Measurements from ENCODE around the gene PCCA.

Gene PCCA

DNA sequence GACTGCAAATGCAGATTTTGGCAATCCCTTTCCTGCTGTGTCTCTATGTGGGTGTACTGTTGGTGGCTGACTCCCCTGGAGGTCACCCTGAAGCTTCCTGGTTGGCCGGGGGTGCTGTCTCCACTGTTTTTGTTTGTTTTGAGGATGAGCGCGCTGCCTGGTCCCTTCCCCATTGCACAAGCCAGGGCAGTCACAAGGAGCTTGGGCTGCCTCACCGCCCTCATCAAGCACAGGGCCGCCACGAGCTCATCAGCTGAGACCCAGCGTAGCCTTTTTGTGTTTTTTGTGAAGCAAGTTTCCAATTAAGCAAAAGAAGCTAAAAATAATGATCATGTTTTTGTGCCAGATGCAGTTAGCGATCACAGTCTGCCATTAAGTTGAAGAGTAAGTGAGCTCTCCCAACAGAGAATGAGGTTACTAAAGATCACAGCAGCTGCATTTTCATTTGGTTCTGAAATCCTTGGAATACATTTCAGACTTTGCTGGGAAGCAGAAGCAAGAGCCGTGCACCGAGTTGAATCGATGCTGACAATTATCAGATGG is 441.8 kb downstream of the PCCA start:
- DNase-seq, result no peak

GRCh38 chr13:100532090-100532766 is 443.3 kb downstream of the PCCA start:
- DNase-seq, result no peak

DNA sequence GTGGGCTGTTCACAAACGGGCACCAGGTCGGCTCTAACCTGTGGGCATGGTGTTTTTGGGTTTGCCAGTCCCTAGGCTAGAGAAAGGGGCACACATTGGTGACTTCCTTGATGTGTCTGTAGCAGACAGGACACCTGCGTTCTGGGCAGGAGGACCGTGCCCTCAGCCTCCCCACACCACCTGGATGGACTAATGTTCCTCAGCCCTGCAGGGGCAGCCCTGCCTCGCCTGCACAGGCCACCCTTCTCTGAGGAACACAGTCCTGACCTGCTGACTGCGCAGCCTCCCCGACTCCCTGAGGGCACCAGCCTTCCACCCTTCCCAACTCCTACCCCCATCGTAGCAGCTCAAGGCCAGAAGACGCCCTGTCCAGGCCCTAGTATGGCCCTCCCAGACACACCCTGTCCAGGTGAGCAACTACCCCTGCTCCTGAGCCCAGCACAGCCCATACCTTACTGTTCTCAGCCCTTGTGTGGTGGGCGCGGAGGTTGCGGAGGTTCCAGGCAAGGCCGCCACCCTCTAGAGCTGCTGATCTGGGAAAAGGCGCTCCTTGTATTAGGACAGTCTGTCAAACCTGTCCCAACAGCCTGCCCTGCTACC is 444.0 kb downstream of the PCCA start:
- no peak for DNase-seq

- no peak for DNase-seq
These were observed 444.7 kb downstream of the PCCA start for GRCh38 chr13:100533588-100534041.

DNA sequence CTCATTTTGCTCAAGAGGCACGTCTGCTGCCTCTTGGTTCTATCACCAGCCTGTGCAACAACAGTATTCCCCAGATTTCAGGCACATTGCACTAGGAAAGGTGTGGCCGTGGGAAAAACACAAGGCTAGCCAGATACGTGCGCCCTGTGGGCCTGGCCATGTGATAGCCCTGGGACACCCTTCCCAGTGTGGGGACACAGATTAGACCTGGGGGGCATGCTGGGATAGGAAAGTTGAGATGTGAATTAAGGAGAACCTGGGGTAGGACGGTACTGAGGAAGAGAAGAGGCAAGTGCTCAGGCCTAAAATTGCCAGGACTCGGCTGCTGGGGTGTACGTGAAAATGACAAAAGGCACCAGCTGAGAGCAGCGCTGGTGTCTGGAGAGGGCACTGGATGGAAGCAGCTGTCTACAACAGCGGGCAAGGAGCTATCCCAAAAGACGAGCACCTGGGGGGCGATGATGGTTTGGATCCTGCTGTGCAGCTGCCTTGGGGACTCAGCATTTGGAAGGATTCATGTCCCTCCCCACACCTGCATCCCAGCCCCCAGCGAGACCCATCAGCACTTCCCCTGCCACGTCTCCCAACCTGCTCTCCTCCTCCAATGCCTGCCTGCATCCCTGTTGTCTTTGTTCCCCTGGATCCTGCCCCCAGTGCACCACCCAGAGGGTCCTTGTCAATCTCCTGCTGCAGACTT is 445.4 kb downstream of the PCCA start:
- DNase-seq, result no peak

GRCh38 chr13:100534911-100535310 is 446.0 kb downstream of the PCCA start:
- no peak for DNase-seq

DNA sequence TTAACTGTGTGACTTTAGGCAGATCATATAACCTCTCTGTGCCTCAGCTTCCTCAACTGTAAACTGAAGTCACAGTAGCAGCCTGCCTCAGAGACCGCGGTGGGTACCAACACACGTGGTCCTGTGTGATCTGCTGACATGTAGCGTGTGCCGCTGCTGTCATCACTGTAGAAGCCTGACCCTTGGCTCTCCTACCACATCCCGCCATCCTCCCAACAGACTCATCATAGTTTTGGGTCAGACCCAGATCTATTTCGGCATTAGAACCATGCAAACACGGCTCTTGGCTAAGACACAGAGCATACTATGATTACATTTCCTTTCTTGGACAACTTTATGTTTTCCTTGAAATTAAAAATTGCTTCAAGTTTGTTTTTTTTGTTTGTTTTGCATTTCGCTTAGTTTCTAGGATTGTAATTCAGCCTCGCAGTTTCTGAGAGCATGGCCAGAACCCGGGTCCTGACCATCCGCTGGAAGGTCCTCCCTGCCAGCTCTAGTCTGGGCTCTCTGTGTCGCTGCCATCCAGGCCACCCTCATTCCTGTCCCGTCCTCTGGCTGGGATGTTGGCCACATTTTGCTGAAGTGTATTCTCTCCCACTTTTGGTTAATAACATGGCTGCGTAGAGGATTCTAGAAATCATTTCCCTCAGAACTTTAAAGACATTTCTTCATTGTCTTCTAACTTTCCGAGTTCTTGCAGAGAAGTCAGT is 446.7 kb downstream of the PCCA start:
- DNase-seq, result no peak

DNA sequence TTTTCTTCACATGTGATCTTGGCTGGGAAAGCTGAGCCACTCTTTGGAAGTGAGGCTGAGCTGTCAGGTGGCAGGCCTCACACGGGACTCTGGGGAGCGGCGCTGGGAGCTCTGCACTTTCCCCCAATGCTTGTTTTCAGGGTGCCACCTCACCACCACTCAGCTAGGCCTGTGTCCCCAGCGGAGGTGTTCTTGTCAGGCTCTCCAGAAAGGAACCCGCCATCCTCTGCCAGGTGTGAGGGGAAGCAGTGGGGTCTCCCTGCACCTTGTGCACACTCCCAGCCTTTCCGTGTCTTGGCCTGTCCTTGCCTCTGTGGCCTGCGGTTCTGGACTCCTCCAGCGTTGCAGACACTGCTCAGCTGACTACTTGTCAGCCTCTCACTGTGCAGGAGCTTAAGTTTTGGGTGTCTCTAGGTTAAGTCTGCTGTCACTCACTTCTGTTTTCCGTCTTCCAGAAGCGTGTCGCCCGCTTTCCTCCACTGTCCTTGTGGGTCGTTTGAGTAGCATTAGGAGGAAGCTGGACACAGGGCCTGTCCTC is 447.8 kb downstream of the PCCA start:
- DNase-seq, result no peak

DNA sequence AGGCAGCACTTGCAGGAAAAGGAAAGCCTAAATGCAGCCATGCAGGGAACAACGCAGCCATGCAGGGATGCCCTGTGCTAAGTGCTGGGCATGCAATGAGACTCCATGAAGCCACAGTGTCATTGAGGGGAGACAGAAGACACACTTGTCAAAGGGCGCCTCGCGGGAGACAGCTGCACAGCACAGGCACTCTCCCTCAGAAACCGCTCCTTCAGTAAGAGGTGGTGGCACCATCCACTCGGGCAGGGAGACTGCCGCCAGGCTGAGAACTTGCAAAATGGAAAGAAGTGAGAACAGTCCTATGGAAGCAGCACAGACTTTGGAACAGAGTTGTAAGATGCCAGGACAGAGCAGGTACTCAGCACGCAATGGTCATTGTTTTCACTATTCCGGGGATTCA is 448.6 kb downstream of the PCCA start:
- DNase-seq, result no peak

DNA sequence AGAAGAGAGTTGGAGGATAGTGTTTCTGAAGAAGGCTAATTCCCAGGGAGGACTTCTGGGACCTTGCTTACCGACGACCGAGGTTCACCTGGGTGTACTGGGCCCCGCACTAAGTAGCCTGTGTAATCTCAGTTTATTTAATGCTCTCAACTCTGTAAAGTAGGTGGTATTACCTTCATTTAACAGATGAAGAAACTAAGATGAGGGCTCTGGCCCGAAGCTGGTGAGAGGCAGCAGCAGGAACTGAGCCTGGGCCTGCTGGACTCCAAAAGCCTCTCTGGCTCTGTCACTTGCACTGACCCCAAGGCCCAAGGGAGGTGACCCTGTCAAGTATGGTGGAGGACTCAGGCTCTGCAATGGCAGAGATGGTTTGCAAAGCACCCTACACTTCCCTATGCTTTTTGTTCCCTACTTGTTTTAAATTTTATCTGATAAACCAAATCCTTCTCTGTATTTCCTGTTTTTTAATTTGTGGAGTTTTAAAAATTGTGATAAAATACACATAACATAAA is 449.1 kb downstream of the PCCA start:
- no peak for DNase-seq

GRCh38 chr13:100540621-100541020 is 451.7 kb downstream of the PCCA start:
- no peak for DNase-seq

DNA sequence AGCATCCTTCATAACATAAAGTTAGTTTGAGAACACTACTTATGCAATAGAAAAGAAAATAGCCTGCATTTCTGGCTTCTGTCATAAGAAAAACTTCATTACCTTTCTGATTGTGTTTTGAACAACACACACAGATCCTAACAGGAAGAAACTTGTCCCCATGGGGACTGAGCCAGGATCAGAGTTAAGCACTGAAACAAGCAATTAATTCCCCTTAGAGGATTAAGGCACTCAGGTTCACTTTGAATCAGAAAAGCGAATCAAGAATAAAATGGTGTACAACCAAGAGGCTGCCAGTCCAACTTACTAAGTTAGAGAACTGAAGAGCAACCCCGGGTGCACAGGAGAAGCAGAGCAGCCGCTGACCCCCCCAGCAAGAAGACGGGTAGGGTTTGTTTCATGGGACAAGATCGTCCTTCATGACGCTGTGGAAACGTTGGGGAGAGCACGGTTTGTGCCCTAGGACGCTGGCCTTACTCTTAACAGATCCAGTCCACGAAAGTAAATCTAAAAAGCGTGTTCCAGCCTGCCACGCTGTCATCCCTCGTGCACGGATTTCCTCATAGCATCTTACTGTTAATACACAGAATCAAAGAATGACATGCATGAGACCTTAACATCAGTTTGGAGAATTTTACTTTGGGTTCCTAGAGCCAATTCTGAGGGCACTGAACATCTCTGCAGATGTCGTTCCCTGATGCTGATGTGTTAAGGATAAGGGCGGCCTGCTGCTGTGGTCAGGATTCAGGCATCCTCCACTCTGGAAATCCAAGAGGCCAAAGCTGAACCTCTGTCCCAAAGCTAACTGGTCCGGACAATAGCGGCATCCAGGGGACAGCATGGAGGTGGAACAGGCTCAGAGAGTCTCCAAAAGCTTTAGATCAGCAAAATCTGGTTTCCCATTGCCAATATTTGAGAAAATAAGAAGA is 453.3 kb downstream of the PCCA start:
- DNase-seq, result no peak

GRCh38 chr13:100542826-100543156 is 453.9 kb downstream of the PCCA start:
- DNase-seq, result no peak

DNA sequence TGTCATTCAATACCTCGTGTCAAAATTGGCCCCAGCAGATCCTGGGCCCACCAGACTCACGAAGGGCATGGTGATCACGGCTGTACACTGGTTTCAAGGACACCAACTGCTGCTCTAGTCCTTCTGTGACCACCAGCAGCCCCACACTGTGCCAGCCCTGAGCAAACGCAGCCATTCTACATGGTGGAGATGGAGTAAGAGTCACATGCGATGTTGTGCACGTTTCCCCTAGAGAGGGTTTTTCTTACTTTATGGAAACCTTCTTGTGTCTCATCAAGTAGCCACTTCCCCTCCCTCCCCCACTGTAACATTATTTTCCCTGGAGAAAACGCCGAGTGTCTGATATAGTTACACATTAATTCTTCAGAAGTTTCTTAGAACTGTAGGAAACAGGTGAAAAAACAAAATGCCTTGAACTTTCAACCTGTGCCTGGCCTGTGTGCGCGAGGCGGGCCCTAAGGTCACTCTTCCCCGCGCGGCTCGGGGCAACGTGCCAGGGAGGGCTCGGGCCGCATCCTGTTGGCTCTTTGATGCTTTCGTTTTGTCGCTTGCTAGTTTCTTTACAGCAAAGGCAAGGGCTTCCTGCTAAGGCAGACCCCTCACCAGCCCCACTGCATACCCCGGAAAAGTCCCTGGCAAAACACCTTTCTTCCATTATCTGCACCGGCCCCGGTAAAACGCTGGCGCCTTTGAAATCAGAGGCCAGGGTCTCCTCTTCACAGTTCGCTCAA is 455.1 kb downstream of the PCCA start:
- no peak for DNase-seq

GRCh38 chr13:100544866-100545683 is 456.2 kb downstream of the PCCA start:
- no peak for DNase-seq

DNA sequence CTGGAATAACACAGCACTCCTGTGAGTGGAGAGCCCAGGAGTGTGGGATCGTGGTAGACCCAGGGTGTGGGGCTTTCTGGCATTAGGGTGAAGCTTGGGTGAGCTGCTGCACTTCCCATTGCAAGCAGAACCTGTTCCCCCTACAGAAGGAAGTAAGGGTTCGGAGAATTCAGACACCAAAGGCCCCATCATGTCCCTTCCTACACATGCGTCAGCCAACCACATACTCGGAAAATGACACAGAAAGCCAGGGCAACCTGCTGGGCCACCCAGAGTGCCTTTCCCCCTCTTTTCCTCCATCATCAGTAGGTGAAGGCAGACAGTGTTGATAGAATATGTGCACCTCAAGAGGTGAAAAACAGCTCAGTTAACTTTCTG is 456.8 kb downstream of the PCCA start:
- no peak for DNase-seq

- no peak for DNase-seq
These were observed 458.0 kb downstream of the PCCA start for GRCh38 chr13:100546713-100547405.

DNA sequence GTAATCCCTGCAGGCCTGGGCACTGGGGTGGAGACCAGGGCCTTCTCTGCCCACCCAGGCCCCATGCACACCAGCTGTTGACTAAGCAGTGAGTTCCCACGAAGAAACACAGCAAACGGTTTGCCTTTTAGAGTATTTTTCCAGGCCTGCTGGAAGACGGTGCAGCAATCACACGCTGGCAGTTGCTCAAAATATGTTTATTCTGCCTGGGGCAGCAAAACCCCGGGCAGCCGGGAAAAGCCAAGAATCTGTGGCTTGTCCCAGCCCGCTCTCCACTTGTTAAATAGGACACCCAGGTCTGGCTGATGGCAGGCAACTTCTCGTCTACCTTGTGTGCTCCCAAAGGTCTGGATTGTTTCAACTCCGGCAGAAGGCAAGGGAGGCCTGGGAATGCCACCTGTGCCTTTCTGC is 458.9 kb downstream of the PCCA start:
- no peak for DNase-seq

GRCh38 chr13:100549316-100549715 is 460.4 kb downstream of the PCCA start:
- no peak for DNase-seq

DNA sequence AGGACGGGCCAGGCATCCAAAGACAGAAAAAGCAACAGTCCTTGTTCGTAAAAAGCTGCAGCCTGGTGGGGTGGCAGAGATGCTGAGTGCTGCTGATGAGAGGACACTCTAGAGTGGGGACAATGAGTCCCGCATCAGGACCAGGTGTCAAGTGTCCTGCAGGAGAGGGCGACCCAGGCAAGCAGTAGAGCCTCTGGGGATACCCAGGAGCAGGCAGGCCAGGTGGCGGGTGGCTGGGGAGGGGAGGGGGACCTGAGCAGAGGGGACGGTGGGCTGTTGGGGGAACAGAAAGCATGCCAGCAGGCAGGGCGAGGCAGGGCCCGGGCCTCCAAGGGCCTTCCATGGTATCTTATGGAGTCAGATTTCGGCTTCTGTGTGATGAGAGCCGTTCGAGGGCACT is 463.9 kb downstream of the PCCA start:
- DNase-seq, result no peak

Measured in activated effector memory CD4-positive, alpha-beta T cell treated with anti-CD3 and anti-CD28 coated beads, Interleukin-2, amount 50 U/mL, for 16 hours (primary cell).